SJSA1 (cell line): Measurements from ENCODE around the gene NRN1L. TPM values are rescaled to one million over a fixed set of nuclear protein-coding genes. Genes with fewer than 3 reads are reported as not detected.
"Not testable (repeated sequence)": the region's sequence is repeated elsewhere in the genome, so short reads cannot be mapped to it uniquely, and the experiment has no call there.

ENCODE experiments used
- DNase-seq, 2 experiments: peaks; one replicate each; pipeline ENCODE4 v3.0.0-alpha.2; 2015 to 2020; ENCODE audit warnings: low spot score in 2 of 2, low read depth in 1 of 2
- H3K27ac ChIP-seq: fragments of 250-450 bp; sonication (Bioruptor Pico); 2 replicates; pipeline ENCODE4 v1.5.1; 2020; ENCODE audit warnings: mild to moderate bottlenecking, moderate library complexity
- H3K27me3 ChIP-seq: fragments of 250-450 bp; sonication (Bioruptor Pico); replicated peaks from 2 replicates; pipeline ENCODE4 v1.5.1; 2020; ENCODE audit warnings: mild to moderate bottlenecking, moderate library complexity
- H3K36me3 ChIP-seq: fragments of 250-450 bp; sonication (Bioruptor Pico); 2 replicates; pipeline ENCODE4 v1.5.1; 2020; ENCODE audit warnings: mild to moderate bottlenecking
- H3K4me1 ChIP-seq: fragments of 250-450 bp; sonication (Bioruptor Pico); replicated peaks from 2 replicates; pipeline ENCODE4 v1.6.1; 2021; ENCODE audit warnings: mild to moderate bottlenecking
- H3K4me3 ChIP-seq: fragments of 250-450 bp; sonication (Bioruptor Pico); 2 replicates; pipeline ENCODE4 v1.5.1; 2020; ENCODE audit warnings: mild to moderate bottlenecking
- H3K9me3 ChIP-seq: fragments of 250-450 bp; sonication (Bioruptor Pico); replicated peaks from 2 replicates; pipeline ENCODE4 v1.5.1; 2020; ENCODE audit warnings: mild to moderate bottlenecking
- total RNA-seq: library from RNA; depleted of rRNA; stranded (reverse); fragments of >200 nt; shearing (Covaris generic); gene quantifications from 2 replicates; pipeline ENCODE4 v1.2.3, GENCODE V29; 2014

NRN1L gene
- total RNA-seq, 1 experiment from 2014 or later = not detected

DNA sequence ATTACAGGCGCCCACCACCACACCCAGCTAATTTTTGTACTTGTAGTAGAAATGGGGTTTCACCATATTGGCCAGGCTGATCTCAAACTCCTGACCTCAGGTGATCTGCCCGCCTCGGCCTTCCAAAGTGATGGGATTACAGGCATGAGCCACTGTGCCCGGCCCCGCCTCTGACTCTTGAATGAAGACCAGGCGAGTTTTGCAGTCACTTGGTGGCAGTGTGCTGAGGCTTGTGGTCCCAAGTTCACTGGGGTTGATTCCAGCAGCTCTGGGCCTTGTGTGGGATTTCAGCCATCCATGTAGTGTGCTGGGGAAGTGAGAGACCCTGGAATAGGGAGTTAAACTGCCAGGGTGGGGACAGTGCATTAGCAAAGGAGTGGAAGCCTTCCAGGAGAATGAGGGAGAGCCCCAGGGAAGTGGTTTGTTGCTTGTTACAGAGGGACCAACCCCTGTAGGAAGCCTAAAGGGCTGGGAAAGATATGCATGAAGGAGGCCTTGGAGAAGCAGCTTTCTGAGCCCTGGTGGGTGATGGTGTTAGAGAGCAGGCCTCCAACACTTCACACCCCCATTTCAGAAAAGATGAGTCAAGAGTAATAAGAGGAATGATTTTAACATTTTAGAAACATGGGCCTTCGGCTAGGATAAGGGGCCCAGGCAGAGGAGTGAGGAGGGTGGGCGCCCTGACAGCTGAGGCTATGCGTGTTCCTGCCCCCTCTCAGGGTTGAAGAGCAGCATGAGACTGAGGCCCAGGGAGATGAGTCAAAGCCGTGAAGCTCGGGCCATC is 22.9 kb downstream of the NRN1L start:
- no peaks in the 10 kb centered on the region for H3K27me3 ChIP-seq
- DNase-seq = no peak
- H3K36me3 ChIP-seq = peaks cover 36% of the 10 kb centered on the region
- no peak overlapping the region for H3K27ac ChIP-seq
- no peaks in the 10 kb centered on the region for H3K9me3 ChIP-seq
- H3K4me1 ChIP-seq = peaks cover 4% of the 10 kb centered on the region
- no peak overlapping the region for H3K4me3 ChIP-seq

DNA sequence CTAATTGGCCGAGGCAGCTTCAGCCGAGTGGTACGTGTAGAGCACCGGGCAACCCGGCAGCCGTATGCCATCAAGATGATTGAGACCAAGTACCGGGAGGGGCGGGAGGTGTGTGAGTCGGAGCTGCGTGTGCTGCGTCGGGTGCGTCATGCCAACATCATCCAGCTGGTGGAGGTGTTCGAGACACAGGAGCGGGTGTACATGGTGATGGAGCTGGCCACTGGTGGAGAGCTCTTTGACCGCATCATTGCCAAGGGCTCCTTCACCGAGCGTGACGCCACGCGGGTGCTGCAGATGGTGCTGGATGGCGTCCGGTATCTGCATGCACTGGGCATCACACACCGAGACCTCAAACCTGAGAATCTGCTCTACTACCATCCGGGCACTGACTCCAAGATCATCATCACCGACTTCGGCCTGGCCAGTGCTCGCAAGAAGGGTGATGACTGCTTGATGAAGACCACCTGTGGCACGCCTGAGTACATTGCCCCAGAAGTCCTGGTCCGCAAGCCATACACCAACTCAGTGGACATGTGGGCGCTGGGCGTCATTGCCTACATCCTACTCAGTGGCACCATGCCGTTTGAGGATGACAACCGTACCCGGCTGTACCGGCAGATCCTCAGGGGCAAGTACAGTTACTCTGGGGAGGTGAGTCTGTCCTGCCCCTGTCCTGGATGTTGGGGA is 24.5 kb downstream of the NRN1L start:
- Histone ChIP-seq H3K27me3 (no peaks in the 10 kb centered on the region), H3K27ac (no peak overlapping the region), H3K4me3 (no peak overlapping the region), H3K4me1 (no peaks in the 10 kb centered on the region), H3K9me3 (no peaks in the 10 kb centered on the region), H3K36me3 (peaks cover 26% of the 10 kb centered on the region)
- DNase-seq = no peak

- Histone ChIP-seq H3K4me1 (no peaks in the 10 kb centered on the region), H3K27ac (no peak overlapping the region), H3K27me3 (no peaks in the 10 kb centered on the region), H3K36me3 (peaks cover 30% of the 10 kb centered on the region), H3K9me3 (no peaks in the 10 kb centered on the region), H3K4me3 (no peak overlapping the region)
- DNase-seq = no peak
These were observed 25.5 kb downstream of the NRN1L start for GRCh38 chr16:67910158-67910557.

GRCh38 chr16:67914758-67915495 is 30.2 kb downstream of the NRN1L start:
- no peaks in the 10 kb centered on the region for H3K9me3 ChIP-seq
- peaks cover 32% of the 10 kb centered on the region for H3K36me3 ChIP-seq
- no peaks in the 10 kb centered on the region for H3K27me3 ChIP-seq
- H3K27ac ChIP-seq = no peak overlapping the region
- H3K4me3 ChIP-seq = no peak overlapping the region
- no peak for DNase-seq
- H3K4me1 ChIP-seq = peaks cover 13% of the 10 kb centered on the region

DNA sequence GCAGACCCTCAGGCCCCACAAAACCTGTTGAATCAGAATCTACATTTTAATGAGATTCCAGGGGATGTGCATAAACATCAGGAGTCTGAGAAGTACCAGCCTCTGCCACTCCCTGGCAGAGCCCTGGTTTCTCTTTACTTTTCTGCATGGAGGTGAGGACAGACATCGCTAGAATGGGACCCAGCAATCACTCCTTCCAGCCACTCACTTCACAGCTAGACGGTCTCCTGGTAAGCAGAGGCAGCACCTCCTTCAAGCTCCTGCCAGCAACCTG is 30.7 kb downstream of the NRN1L start:
- H3K27me3 ChIP-seq = not testable (repeated sequence)

DNA sequence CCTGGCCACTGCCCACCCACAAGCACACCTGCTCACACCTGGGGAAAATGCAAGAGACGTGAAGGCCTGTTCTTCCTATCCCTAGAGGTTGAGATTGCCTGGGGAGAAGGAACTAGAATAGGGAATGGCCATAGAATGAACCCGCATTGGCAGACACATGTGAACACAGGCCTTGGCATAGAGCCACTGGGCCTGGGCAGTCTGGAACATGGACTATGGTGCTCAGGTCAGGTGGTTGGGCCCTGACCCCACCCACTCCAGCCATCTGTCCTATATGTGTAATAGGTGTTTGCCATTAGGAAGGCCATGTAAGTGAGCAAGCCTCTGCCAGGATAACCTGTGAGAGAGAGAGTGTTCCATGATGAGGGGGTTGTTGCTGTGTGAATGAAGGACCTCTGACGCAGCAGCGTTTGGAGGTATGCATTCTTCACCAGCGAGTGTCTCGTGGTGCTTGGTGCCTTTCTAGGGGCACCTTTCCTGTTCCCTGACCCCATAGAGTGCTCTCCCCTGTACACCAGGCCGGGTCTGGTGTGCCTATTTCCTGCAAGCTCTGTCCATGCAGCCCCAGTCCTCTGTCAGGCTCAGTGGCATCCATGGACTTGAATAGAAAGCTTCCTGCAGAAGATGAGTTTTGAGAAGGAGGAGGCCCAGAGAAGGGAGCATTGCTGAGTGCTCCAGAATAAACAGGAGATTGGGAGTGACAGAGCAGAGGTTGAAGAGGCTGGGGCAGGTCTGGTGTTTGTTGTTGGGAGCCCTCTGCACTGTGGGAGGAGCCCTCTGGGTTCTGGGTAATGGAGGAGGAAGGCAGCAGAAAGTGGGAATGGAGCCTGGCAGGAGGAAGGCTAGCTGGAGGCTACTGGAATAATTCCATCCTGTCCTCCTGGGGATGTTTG is 31.4 kb downstream of the NRN1L start:
- Histone ChIP-seq H3K36me3 (peaks cover 29% of the 10 kb centered on the region), H3K27me3 (no peaks in the 10 kb centered on the region), H3K9me3 (no peaks in the 10 kb centered on the region), H3K4me3 (no peak overlapping the region), H3K4me1 (peaks cover 13% of the 10 kb centered on the region), H3K27ac (no peak overlapping the region)
- DNase-seq = no peak

More for the DNA sequence above, 30.7 kb downstream of the NRN1L start:
- not testable (repeated sequence) for H3K4me3 ChIP-seq, DNase-seq, H3K9me3 ChIP-seq, H3K27ac ChIP-seq
- Histone ChIP-seq H3K4me1 (peaks cover 13% of the 10 kb centered on the region), H3K36me3 (peaks cover 33% of the 10 kb centered on the region)

DNA sequence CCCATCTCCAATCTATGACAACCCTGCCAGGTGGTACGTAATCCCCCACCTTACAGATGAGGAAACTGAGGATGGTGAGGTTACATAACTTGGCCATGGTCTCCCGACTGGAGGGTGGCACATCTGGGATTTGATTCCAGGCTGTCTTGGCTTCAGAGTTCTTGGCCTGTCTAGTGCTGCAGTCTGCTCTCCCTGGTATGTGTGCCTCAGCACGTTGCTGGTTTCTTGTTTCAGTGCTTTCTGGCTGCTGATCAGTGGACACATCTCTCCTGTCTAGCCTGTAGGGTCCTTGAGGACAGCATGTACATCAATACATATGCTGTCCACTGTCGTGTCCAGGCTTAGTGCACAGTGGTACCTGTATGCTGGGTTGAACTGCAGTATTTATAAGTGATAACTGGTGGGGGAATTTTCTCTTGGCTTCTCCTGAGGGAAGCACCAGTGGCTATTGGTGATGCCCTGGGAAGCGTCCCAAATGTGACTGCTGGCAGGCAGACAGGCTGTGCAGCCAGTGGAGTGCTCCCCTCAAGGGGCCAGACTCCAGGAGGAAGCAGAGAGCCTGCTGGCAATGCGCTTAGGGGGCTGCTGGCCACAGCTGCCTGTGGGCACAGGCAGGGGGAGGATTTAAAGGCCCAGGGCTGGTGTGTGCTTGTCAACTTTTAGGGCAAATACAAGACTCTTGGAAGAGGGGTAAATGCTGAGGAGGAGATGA is 32.6 kb downstream of the NRN1L start:
- Histone ChIP-seq H3K4me3 (no peak overlapping the region), H3K9me3 (no peaks in the 10 kb centered on the region), H3K4me1 (peaks cover 13% of the 10 kb centered on the region), H3K27me3 (no peaks in the 10 kb centered on the region), H3K27ac (no peak overlapping the region), H3K36me3 (peaks cover 22% of the 10 kb centered on the region)
- DNase-seq = no peak

- no peak overlapping the region for H3K4me3 ChIP-seq
- peaks cover 13% of the 10 kb centered on the region for H3K4me1 ChIP-seq
- H3K9me3 ChIP-seq = no peaks in the 10 kb centered on the region
- H3K27ac ChIP-seq = no peak overlapping the region
- peaks cover 22% of the 10 kb centered on the region for H3K36me3 ChIP-seq
- H3K27me3 ChIP-seq = no peaks in the 10 kb centered on the region
- peak; percentile 46 to 67 for DNase-seq
These were observed 33.2 kb downstream of the NRN1L start for GRCh38 chr16:67917852-67918236.

DNA sequence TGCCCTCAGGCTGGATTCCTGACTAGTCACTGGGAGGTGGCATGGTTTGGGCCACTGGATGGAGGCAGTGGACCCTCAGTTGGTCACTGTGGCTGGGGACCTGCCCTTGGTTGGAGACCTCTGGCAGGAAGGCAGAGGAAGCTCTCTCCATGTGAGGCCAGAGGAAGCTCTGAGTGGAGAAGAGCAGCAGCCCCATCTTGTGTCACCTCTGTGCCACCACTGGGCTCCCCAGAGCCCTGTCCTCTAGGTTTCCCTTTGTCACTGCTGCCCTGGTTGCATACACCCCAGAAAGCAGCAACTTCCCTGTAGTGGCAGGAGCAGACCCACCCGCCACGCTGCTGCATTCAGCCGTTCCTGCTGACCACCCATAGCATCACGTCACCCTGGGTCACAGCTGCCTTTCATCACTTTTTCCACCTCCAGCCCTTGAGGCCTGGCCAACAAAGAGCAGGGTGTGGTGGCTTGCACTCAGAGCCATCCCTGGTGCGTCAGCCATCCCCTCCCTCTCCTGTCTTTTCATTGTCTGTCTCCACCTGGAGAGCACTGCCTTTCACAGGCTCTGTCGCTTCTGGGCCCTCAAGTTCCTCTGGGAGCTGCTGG is 35.0 kb downstream of the NRN1L start:
- Histone ChIP-seq H3K27me3 (no peaks in the 10 kb centered on the region), H3K4me3 (no peak overlapping the region), H3K4me1 (peaks cover 13% of the 10 kb centered on the region), H3K36me3 (peaks cover 32% of the 10 kb centered on the region), H3K9me3 (no peaks in the 10 kb centered on the region), H3K27ac (no peak overlapping the region)
- no peak for DNase-seq

DNA sequence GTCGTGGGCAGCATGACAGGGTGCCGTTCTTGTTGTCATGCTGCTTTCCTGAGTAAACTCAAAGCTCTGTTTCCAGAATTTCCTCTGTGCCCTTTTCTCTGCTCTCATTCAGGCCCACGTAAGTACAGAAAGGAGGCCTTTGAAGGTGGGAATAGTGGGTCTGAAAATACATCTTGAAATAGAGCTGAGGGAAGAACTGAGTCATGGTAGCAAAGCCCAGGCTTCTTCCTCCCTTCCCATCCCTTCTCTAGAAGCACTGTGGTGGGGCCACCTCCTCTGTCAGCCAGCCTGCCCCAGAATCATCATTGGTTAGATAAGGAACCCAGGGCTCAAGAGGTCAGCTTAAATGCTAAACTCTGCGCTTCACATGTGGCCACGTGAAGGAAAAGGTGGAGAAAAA is 37.5 kb downstream of the NRN1L start:
- Histone ChIP-seq H3K9me3 (no peaks in the 10 kb centered on the region), H3K36me3 (peaks cover 24% of the 10 kb centered on the region), H3K4me3 (no peak overlapping the region), H3K27me3 (no peaks in the 10 kb centered on the region), H3K27ac (no peak overlapping the region), H3K4me1 (peaks cover 11% of the 10 kb centered on the region)
- no peak for DNase-seq

- H3K27me3 ChIP-seq = no peaks in the 10 kb centered on the region
- H3K27ac ChIP-seq = no peak overlapping the region
- H3K4me3 ChIP-seq = no peak overlapping the region
- H3K4me1 ChIP-seq = peaks cover 6% of the 10 kb centered on the region
- H3K36me3 ChIP-seq = peaks cover 28% of the 10 kb centered on the region
- DNase-seq = no peak
- H3K9me3 ChIP-seq = no peaks in the 10 kb centered on the region
These were observed 38.1 kb downstream of the NRN1L start for GRCh38 chr16:67922740-67923139.

DNA sequence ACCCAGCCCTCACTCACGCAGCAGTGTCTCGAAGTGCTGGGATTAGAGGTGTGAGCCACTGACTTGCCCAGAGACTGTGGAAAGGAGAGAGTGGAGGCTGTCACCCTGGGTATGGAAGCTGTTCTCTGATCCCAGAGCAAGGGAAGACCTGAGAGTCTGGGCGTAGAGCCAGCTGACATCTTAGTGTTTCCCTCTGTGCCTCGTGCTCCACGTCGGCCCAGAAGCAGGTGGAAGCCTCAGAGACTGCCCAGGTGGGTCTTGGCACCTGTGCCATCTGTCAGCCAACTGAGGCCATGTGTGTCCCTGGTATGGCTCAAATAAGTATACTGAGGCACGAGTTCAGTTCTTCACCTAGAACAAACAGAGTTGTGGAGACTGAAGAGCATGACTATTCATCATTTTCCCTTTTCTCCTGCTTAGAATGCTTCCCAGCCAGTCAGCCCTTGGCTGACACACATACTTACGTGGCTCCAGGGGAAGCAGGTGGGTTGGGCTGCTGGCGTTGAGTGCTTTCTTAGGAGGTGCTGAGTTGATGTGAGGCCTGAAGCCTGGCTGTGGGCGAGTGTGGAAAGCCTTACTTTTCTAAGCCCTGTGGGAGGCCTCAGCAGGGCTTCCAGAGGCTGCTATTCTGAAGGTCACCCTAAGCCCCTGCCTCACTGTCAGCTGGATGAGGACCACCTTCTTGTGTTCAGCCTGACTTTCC is 38.9 kb downstream of the NRN1L start:
- H3K4me3 ChIP-seq = no peak overlapping the region
- H3K27me3 ChIP-seq = no peaks in the 10 kb centered on the region
- no peaks in the 10 kb centered on the region for H3K9me3 ChIP-seq
- peaks cover 36% of the 10 kb centered on the region for H3K36me3 ChIP-seq
- DNase-seq = no peak
- H3K27ac ChIP-seq = no peak overlapping the region
- H3K4me1 ChIP-seq = no peaks in the 10 kb centered on the region
